ENCODE measurements around the gene PIEZO2.
"Not testable (repeated sequence)": the region's sequence is repeated elsewhere in the genome, so short reads cannot be mapped to it uniquely, and the experiment has no call there.

PIEZO2 gene

DNA sequence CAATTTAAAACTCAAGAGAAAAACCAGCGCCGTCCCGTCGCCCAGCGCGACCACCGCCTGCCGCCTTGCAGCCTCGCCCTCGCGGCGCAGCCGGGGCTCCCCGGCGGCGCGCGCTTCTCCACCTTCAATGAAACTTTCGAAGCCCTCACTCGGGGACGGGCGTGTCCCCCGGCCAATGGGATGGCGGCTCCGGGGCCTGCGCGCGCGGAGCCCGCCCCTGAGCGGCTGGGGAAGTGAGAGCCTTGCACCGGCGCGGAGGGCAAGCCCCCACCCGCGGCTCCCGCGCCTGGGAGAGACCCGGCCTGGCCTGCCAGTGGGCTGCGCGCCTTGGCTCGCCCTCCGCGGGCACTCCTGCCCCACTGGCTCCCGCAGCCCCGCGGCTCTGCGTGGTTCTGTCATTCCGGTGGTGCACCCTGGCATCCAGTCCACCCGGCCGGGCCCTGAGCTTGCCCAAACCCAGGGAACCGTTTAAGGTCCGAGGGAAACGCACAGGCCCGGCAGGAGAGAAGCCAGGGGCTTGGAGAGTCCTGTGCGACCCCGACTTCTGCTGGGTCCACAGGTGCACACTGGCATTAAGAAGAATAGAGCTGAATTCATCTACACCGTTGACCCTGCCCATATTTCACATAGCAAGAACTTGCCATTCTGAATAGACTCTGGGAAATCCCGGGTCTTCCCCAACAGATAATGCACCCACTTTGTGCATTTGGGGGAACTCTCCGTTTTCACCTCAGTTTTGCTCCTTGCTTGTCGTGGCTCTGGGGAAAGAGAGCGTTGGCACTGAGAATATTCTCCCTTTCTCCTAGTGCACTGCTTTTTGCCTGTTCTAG is at the start of gene PIEZO2:
TSS of gene PIEZO2 (minus strand) at position 129 of the 830 bp plus-strand sequence. CDS start 981 bp downstream, outside the sequence.
- no peak for FAIRE-seq

DNA sequence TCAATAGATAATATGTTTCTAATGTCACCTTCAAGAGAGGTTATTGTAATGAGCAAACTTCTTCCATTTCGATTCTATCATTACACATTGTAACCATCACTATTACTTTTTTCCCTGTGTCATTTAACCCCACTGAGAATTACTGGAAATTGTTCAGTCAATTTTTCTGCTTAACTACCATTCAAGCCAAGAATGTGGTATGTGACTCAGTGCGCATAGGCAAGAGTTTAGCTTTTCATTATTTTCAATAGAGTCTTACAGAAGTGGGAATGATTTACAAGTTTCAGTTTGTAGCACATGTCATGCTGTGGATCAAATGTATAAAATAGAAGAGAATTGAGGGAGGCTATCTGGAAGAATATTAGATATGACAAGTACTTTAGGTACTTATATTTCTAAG is 34.3 kb upstream of the PIEZO2 start:
- no peak for FAIRE-seq

DNA sequence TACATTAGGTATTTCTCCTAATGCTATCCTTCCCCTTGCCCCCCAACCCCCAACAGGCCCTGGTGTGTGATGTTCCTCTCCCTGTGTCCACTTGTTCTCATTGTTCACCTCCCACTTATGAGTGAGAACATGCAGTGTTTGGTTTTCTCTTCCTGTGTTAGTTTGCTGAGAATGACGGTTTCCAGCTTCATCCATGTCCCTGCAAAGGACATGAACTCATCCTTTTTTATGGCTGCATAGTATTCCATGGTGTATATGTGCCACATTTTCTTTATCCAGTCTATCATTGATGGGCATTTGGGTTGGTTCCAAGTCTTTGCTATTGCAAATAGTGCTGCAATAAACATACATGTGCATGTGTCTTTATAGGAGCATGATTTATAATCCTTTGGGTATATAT is 32.3 kb upstream of the PIEZO2 start:
- not testable (repeated sequence) for FAIRE-seq

DNA sequence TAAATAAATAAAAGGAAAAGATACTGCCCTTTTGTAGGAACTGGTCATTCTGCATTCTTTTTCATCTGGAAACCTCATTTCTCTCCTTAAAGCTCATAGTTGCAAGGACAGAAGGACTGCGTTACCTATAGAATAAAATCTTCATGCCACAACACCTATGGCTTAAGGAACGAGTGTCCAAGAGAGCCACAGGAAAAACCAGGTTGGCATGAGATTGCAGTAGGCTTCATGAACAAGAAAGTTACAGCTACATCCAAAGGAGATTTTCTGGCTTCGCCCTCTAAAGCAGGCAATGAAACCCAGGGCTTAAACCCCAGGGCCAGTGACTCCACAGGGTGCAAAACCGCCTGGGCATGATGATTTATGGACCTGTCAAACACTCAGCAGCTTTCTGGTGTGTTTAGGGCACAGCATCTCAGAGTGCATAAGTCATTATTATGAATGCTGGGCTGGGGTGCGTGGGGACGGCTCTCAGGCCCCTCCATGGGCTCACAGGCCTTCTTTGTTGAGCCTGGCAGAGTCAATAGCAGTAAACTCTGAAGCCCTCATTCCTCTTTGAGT is 30.7 kb upstream of the PIEZO2 start:
- FAIRE-seq, result no peak

DNA sequence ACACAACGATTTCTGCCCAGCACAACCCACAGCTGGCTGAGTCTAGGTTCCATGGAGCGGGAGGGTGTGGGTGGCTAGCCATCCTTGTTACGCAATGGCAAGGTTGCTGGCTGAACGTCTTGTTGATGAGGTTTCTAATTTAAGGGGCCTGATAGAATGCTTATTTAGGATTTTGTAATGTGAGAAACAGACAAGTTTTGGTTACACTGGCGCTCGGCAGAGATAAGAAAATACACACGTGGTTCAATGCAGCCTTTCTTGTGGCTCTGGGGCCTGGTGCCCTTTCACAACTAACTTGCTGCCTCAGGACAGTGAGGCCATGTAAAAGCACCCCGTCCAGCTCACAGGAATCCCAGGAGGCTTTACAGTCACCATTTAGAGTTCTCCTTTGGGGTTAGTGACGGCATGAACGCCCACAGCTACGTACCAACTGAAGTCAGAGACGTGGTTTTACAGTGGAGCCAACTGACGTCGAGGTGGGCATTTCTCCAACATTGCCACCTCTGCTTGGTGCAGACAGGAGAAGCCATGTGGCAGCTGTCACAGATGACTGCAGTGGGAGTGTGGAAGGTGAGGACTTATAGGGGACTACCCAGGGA is 29.7 kb upstream of the PIEZO2 start:
- FAIRE-seq, result no peak

DNA sequence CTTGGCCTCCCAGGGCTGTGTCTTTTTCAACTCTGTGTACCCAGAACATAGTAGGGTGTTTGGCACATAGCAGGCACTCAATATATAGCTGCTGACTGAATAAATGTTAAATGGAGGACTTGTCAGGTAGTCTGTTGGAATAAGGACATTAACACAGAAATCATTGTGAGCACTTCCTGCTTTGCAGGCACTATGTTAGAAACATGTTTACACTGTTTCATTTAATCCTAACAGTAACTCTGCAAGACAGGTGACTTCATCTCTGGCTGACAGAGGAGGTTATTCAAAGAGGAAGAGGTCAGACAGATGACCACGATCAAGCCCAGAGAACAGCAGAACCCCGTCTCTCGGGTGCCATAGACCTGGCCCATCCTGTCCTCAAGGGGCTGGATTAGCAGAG is 28.0 kb upstream of the PIEZO2 start:
- FAIRE-seq, result no peak

GRCh38 chr18:11176481-11176881 is 27.1 kb upstream of the PIEZO2 start:
- FAIRE-seq, result no peak

DNA sequence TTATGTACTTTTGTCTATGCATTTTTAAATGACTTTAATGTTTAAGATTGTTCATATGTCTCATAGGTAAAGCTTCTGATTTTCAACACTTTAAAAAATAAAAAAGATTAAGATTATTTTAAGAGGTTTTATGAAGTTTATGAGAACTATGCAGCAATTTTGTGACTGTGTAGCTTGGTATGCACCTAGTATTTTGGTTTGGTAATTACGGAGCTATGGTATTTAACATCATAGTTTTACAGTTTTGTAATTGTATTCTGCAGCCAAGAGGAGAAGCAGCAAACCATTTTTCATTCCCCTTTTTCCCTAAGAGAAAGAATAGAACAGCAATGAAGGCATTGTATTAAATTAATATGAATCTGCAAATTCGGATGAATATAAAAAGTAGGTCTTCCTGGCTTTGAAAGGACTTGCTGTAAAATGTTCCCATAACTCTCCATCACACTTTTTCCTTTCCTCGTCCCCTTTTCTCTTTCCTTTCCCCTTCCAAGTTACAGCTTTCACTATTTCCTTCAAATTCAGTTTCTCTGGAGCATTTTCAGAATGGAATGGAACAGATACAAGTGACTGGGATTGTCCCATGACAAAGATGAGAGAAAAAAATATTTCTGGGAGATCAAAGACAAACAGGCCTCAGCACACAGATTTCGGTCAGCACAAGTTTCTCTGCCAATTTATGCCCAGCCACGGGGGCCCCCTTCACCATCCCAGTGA is 26.1 kb upstream of the PIEZO2 start:
- no peak for FAIRE-seq

- not testable (repeated sequence) for FAIRE-seq
Observed at GRCh38 chr18:11174179-11174578, 24.8 kb upstream of the PIEZO2 start.

DNA sequence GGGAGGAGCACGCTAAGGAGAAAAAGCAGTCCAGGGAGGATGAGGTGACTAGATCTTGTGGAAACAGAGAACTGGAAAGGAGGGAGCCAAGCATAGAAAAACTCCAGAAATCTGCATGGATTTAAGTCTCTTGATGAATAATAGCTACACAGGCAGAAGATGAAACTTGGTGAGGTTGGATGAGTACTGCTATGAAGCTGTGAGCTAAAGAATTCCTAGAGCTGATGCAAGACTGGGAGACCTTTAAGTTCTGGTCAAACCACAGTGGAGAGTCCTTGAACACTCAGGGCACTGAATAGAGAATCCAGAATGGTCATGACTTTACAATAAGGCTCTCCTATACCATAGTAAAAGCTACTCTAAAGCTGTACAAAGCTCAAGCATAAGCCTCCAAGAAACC is 18.4 kb upstream of the PIEZO2 start:
- no peak for FAIRE-seq

DNA sequence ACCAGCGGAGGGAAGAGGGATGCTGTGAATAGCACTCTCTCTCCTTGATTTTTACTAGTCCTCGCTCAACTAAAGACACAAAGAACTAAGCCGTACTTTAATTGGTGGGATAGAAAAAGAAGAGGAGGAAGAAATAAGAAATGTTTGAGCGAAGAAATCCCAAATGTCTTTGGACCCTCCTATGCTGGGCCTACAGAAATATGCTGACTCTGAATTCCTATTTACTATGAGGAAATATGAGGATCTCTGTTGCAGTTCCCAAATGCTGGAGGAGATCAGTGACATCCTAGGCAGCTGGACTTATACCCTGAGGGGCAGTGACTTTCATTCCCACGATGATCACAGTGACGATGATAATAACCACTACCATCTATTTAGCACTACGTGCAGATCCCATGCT is 16.6 kb upstream of the PIEZO2 start:
- no peak for FAIRE-seq

- no peak for FAIRE-seq
Observed at GRCh38 chr18:11165138-11165537, 15.8 kb upstream of the PIEZO2 start.

- no peak for FAIRE-seq
Observed at GRCh38 chr18:11163665-11164064, 14.3 kb upstream of the PIEZO2 start.

DNA sequence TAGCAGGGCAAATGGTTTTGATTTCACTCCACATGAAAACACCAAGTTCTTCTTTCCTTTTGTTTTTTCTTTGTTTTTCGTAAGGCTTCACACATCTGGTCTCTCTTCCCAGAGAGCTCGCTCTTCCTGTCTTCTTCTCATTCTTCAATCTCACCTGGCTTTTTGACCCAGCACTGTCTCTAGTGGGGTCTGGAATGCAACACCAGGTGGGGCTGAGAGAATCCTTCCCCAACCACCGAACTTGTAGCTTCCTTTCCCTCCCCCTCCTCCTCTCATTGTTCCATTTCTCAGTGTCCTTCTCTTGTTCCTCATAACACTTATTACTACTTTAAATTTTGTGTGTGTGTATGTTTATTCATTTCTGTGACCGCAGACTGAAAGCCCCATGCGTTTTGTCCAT is 13.5 kb upstream of the PIEZO2 start:
- FAIRE-seq, result no peak

DNA sequence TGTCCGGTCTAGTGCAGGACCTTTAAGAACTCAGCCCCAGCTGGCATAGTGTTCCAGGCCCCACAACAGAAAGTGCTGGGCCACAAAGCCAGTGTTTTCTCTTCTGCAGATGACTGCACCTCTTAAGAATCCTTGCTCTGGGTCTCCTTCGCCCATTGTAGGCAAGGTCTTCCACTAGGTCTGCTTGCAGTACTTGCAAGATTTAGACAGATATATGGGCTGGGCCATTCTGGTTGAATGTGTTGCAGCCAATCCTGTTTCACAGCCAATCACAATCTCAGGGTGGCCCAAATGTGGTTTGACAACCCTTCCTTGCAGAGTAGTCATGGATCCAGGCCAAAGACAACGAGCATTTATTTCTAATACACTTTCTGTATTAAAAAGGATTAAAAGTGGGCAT is 13.1 kb upstream of the PIEZO2 start:
- FAIRE-seq, result no peak

GRCh38 chr18:11160313-11160712 is 10.9 kb upstream of the PIEZO2 start:
- no peak for FAIRE-seq

DNA sequence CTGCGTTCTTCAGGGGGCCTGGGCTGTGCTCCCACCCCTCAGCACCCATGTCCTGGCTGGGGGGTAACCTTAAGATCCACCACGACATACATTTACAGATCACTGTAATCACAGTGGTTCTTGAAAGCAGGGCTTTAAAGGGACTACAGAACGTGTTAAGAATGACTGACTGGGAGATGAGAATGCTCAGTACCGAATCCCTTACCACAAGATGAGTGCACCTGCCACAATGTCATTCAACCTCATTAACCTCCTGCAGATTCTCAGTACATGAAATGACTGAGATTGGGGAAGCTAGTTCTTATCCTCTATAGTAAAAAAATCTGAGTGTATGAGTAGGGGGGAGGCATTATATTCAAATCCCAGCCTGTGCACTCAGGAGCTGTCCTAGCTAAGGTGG is 10.5 kb upstream of the PIEZO2 start:
- no peak for FAIRE-seq

DNA sequence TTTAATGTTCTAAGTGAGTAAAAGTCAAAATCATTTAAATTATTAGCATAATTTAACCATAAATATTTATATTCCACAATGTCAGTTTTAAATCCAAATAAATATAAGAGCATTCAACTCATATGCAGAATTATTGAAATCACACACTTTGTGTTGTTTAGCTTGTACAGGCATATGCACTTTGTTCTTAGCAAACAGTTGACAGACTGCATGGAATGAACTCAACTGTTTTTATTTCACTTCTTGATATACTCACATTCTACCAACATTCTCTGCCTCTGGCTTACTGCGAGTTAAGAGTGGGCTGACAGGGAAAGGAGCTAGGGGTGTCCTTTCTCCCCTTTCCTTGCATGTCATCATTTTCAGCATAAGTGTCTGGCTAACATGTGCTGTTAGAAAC is 7.6 kb upstream of the PIEZO2 start:
- no peak for FAIRE-seq

DNA sequence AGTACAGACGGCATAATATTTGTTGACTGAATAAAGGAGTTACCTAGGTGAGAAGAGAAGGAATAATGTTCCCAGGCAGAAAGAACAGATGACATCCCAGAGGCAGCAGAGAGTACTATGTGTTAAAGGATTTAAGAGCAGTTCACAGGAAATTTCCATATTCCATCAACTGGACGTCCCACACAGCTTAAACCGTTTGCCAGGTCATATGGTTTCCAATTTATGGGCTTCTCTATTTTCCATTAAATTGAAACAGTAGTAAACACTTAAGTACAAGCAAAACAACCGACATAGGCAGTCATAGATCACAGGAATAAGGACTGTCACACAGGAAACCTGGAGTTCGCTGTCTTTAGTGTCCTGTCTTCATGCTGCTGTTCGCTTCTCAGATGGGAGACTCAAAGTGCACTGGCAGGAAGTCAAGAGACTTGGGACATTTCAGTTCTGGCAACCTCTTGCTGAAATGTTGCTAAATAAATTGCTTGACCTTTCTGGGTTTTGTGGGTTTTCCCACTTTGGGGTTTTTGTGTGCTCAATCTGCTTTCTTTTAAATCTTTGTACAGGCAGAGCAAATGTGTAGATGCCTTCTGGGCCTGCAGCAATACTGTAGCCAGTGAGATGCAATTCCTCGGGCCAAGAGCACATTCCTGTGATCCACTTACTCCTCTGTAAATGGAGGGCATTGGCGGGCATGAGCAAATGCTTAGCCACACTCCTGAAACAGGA is 5.8 kb upstream of the PIEZO2 start:
- FAIRE-seq, result no peak

- FAIRE-seq, result no peak
Observed at GRCh38 chr18:11154368-11154989, 5.1 kb upstream of the PIEZO2 start.

DNA sequence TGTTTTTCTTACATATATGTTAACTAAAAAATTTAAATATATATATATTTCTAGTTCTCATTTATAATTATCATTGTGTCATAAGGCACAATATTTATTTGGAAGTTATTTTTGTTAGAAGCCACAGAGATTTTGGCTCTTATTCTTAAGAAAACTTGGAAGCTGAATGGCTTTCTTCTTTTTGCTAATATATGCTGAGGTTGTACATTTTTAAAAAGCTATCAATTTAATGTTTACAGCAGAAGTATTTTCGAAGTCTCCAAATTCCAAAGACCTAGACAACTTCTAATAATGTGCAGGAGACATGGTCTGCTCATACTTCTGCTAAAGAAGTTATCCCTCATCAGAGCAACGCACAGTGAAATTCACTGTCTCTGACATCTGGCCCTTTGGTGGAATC is 3.7 kb upstream of the PIEZO2 start:
- FAIRE-seq, result no peak

DNA sequence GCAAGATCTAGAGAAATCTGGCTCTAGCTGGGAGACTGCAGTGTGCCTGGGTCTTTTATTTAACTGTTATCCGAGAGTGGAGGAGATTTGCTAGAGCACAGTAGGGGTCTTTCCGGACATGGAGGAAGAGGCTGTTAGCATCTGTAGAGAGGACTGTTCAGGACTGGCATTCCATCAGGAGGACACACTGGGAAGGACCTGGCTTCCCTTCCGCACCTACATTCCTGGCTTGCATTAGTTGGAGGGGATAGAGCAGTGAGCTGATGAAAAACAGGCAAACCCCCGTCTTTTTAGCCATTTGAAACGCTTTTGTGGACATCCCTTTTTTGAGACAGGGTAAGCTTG is 874 bp upstream of the PIEZO2 start:
- no peak for FAIRE-seq

All from G401.6 (cell line).